HG03342 (cell line): ENCODE data around the gene MTA1.

Experiments used
- ATAC-seq: cut with Tn5 transposase; IDR thresholded peaks from one replicate; pipeline ENCODE4 v1.9.1; 2021; ENCODE audit warnings: mild to moderate bottlenecking, moderate library complexity; ENCODE audit not compliant: unreplicated experiment

Gene MTA1

DNA sequence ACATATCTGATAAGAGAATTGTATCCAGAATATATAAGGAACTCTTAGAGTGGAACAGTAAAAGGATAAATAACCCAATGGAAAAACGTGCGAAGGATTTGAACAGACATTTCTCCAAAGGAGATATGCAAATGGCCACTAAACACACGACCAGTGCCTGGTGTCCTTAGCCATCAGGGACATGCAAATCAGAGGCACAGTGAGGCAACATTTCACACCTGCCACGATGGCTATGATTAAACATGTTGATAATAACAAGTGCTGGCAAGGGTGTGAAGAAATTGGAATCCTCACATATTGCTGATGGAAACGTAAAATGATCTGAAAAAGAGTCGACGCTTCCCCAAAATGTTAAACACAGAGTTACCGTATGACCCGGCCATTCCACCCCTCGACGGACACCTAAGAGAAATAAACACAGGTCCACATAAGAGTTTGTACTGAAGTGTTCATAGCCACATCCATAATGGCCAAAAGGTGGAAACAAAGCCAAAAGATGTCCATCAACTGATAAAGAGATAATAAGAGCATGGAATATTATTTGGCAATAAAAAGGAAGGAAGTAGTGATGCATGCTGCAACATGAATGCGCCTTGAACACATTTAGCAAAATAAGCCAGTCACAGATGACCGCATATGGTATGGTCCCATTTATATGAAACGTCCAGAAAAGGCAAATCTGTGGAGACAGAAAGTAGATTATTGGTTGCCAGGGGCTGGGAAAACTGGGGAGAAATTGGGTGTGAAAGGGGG, 100.5 kb downstream of the MTA1 start:
- no peak for ATAC-seq
